GM23338 (cell line): ENCODE measurements around the gene SMPDL3A. TPM values are rescaled to one million over a fixed set of nuclear protein-coding genes. Genes with fewer than 3 reads are reported as not detected.
"Not testable (repeated sequence)": the region's sequence is repeated elsewhere in the genome, so short reads cannot be mapped to it uniquely, and the experiment has no call there.

Experiments used
- ATAC-seq: fragments of 200-7000 bp; cut with Tn5 transposase; 3 replicates; pipeline ENCODE4 v1.9.1; 2020
- DNase-seq: peaks from one replicate; pipeline ENCODE4 v3.0.0-alpha.2; 2015; ENCODE audit warnings: low spot score
- H2AFZ ChIP-seq: fragments of 200-600 bp; sonication (generic); 2 replicates; pipeline ENCODE4 v1.8.0; 2016; ENCODE audit warnings: antibody characterized with exemption, mild to moderate bottlenecking, moderate library complexity
- H3F3A ChIP-seq: fragments of 200-600 bp; sonication (generic); replicated peaks from 2 replicates; pipeline ENCODE4 v1.8.0; 2017; ENCODE audit warnings: antibody characterized with exemption, mixed run types, low read depth
- H3K27ac ChIP-seq: fragments of 200-600 bp; sonication (generic); 2 replicates; pipeline ENCODE4 v1.6.1; 2016; ENCODE audit warnings: low read depth
- H3K27me3 ChIP-seq: fragments of 200-600 bp; sonication (generic); 2 replicates; pipeline ENCODE4 v1.8.0; 2016; ENCODE audit warnings: mild to moderate bottlenecking, mixed run types, moderate library complexity; ENCODE audit not compliant: insufficient read depth
- H3K36me3 ChIP-seq: fragments of 200-600 bp; sonication (generic); 2 replicates; pipeline ENCODE4 v1.8.0; 2016; ENCODE audit warnings: mild to moderate bottlenecking; ENCODE audit not compliant: insufficient read depth
- H3K4me1 ChIP-seq: fragments of 200-600 bp; sonication (generic); 2 replicates; pipeline ENCODE4 v1.8.0; 2016; ENCODE audit warnings: mild to moderate bottlenecking, moderate library complexity; ENCODE audit not compliant: insufficient read depth
- H3K4me2 ChIP-seq: fragments of 200-600 bp; sonication (generic); 2 replicates; pipeline ENCODE4 v1.7.1; 2017; ENCODE audit warnings: mixed run types
- H3K4me3 ChIP-seq: fragments of 200-600 bp; sonication (generic); 2 replicates; pipeline ENCODE4 v1.6.1; 2016; ENCODE audit warnings: mixed run types
- H3K79me2 ChIP-seq: fragments of 200-600 bp; sonication (generic); replicated peaks from 2 replicates; pipeline ENCODE4 v1.8.0; 2017; ENCODE audit warnings: mild to moderate bottlenecking; ENCODE audit not compliant: insufficient read depth
- H3K9me2 ChIP-seq: fragments of 200-600 bp; sonication (generic); 2 replicates; pipeline ENCODE4 v1.8.0; 2017; ENCODE audit not compliant: insufficient read depth
- H4K20me1 ChIP-seq: fragments of 200-600 bp; sonication (generic); replicated peaks from 2 replicates; pipeline ENCODE4 v1.8.0; 2017; ENCODE audit warnings: mild to moderate bottlenecking; ENCODE audit not compliant: insufficient read depth
- H3K27ac Mint-ChIP-seq: 2 replicates; pipeline ENCODE4 v1.8.0; 2020; ENCODE audit warnings: inconsistent platforms, mild to moderate bottlenecking, moderate library complexity, mixed read lengths
- H3K27me3 Mint-ChIP-seq: 3 replicates; pipeline ENCODE4 v1.8.0; 2022; ENCODE audit warnings: low read depth, mild to moderate bottlenecking, moderate library complexity, mixed read lengths, inconsistent platforms; ENCODE audit not compliant: insufficient read depth, poor library complexity
- H3K36me3 Mint-ChIP-seq: 3 replicates; pipeline ENCODE4 v1.8.0; 2021; ENCODE audit warnings: low read depth, mild to moderate bottlenecking, inconsistent platforms, moderate library complexity, mixed read lengths
- H3K4me1 Mint-ChIP-seq: 3 replicates; pipeline ENCODE4 v1.8.0; 2020; ENCODE audit warnings: mild to moderate bottlenecking, inconsistent platforms, mixed read lengths
- H3K4me3 Mint-ChIP-seq: 3 replicates; pipeline ENCODE4 v1.8.0; 2021; ENCODE audit warnings: moderate library complexity, mild to moderate bottlenecking, inconsistent platforms, mixed read lengths
- H3K9me3 Mint-ChIP-seq: 3 replicates; pipeline ENCODE4 v1.8.0; 2020; ENCODE audit warnings: moderate library complexity, mild to moderate bottlenecking, inconsistent platforms, mixed read lengths
- polyA plus RNA-seq: library from polyadenylated mRNA; unstranded; fragments of >200 nt; fragmentation: Nextera tagmentation; extraction: Ambion mirVana; gene quantifications from 2 replicates; pipeline ENCODE4 v1.2.1, GENCODE V29; 2016
- total RNA-seq: library from RNA; depleted of rRNA; stranded (reverse); fragments of >200 nt; shearing (Covaris generic); gene quantifications from 2 replicates; pipeline ENCODE4 v1.2.3, GENCODE V29; 2014
- TF ChIP-seq, protein P1 (sequence below): fragments of 250-450 bp; sonication (Bioruptor Pico); IDR thresholded peaks from 2 replicates; pipeline ENCODE4 v1.5.0; 2020; ENCODE audit warnings: mild to moderate bottlenecking, moderate library complexity
- TF ChIP-seq, protein P2 (sequence below), 2 experiments: fragments of 200-600 bp in 1 of 2; sonication (generic) in 1 of 2; conservative IDR thresholded peaks; 2 replicates each; pipeline versions ENCODE4 v1.5.1 to v1.6.1; 2016 to 2017; ENCODE audit warnings: antibody characterized with exemption in 2 of 2, low read depth in 2 of 2, mild to moderate bottlenecking in 2 of 2, moderate library complexity in 1 of 2

Gene SMPDL3A
- total and polyA plus RNA-seq, 2 experiments from 2014 or later: 3.5 to 6.3 TPM

DNA sequence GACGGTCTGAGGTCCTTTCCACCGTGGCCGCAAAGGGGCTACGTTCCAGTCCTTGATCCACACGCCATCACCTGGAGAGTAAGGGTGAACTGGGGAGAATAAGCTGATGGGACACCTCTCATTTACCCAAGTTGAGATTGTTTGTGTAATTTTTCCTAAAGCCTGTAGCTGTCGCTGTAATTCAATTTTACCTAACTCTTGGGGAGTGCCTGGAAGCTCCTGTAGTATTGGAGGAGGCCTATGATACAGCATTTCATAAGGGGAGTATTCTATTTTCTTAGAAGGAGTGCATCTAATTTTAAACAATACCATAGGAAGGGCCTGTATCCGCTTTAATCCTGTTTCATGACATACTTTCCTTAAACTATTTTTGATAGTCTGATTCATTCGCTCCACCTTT, 44.8 kb upstream of the SMPDL3A start:
- not testable (repeated sequence) for H3K4me3 Mint-ChIP-seq, H3K27me3 Mint-ChIP-seq, H3K27me3 ChIP-seq, ATAC-seq, H3F3A ChIP-seq, H3K27ac ChIP-seq, H3K9me2 ChIP-seq, H3K36me3 Mint-ChIP-seq, H3K36me3 ChIP-seq, H2AFZ ChIP-seq, H3K4me3 ChIP-seq, H4K20me1 ChIP-seq, H3K4me2 ChIP-seq, H3K79me2 ChIP-seq, H3K4me1 Mint-ChIP-seq, H3K4me1 ChIP-seq
- peak; percentile 30 for DNase-seq
- H3K27ac Mint-ChIP-seq: 0 out of 2 replicates have a peak overlapping the region, but pooled peaks have one; percentile 23
- TF ChIP-seq, protein P1, sequence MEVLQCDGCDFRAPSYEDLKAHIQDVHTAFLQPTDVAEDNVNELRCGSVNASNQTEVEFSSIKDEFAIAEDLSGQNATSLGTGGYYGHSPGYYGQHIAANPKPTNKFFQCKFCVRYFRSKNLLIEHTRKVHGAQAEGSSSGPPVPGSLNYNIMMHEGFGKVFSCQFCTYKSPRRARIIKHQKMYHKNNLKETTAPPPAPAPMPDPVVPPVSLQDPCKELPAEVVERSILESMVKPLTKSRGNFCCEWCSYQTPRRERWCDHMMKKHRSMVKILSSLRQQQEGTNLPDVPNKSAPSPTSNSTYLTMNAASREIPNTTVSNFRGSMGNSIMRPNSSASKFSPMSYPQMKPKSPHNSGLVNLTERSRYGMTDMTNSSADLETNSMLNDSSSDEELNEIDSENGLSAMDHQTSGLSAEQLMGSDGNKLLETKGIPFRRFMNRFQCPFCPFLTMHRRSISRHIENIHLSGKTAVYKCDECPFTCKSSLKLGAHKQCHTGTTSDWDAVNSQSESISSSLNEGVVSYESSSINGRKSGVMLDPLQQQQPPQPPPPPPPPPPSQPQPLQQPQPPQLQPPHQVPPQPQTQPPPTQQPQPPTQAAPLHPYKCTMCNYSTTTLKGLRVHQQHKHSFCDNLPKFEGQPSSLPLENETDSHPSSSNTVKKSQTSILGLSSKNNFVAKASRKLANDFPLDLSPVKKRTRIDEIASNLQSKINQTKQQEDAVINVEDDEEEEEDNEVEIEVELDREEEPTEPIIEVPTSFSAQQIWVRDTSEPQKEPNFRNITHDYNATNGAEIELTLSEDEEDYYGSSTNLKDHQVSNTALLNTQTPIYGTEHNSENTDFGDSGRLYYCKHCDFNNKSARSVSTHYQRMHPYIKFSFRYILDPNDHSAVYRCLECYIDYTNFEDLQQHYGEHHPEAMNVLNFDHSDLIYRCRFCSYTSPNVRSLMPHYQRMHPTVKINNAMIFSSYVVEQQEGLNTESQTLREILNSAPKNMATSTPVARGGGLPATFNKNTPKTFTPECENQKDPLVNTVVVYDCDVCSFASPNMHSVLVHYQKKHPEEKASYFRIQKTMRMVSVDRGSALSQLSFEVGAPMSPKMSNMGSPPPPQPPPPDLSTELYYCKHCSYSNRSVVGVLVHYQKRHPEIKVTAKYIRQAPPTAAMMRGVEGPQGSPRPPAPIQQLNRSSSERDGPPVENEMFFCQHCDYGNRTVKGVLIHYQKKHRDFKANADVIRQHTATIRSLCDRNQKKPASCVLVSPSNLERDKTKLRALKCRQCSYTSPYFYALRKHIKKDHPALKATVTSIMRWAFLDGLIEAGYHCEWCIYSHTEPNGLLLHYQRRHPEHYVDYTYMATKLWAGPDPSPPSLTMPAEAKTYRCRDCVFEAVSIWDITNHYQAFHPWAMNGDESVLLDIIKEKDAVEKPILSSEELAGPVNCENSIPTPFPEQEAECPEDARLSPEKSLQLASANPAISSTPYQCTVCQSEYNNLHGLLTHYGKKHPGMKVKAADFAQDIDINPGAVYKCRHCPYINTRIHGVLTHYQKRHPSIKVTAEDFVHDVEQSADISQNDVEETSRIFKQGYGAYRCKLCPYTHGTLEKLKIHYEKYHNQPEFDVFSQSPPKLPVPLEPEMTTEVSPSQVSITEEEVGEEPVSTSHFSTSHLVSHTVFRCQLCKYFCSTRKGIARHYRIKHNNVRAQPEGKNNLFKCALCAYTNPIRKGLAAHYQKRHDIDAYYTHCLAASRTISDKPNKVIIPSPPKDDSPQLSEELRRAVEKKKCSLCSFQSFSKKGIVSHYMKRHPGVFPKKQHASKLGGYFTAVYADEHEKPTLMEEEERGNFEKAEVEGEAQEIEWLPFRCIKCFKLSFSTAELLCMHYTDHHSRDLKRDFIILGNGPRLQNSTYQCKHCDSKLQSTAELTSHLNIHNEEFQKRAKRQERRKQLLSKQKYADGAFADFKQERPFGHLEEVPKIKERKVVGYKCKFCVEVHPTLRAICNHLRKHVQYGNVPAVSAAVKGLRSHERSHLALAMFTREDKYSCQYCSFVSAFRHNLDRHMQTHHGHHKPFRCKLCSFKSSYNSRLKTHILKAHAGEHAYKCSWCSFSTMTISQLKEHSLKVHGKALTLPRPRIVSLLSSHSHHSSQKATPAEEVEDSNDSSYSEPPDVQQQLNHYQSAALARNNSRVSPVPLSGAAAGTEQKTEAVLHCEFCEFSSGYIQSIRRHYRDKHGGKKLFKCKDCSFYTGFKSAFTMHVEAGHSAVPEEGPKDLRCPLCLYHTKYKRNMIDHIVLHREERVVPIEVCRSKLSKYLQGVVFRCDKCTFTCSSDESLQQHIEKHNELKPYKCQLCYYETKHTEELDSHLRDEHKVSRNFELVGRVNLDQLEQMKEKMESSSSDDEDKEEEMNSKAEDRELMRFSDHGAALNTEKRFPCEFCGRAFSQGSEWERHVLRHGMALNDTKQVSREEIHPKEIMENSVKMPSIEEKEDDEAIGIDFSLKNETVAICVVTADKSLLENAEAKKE (CRISPR knock-in tag): 0 out of 2 replicates have a peak, but pooled peaks have one; percentile 29
- TF ChIP-seq, protein P2, sequence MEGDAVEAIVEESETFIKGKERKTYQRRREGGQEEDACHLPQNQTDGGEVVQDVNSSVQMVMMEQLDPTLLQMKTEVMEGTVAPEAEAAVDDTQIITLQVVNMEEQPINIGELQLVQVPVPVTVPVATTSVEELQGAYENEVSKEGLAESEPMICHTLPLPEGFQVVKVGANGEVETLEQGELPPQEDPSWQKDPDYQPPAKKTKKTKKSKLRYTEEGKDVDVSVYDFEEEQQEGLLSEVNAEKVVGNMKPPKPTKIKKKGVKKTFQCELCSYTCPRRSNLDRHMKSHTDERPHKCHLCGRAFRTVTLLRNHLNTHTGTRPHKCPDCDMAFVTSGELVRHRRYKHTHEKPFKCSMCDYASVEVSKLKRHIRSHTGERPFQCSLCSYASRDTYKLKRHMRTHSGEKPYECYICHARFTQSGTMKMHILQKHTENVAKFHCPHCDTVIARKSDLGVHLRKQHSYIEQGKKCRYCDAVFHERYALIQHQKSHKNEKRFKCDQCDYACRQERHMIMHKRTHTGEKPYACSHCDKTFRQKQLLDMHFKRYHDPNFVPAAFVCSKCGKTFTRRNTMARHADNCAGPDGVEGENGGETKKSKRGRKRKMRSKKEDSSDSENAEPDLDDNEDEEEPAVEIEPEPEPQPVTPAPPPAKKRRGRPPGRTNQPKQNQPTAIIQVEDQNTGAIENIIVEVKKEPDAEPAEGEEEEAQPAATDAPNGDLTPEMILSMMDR (conservative IDR thresholded peaks at IDR 0.05; ENCODE audit: low read depth in 2 of 2): peak in 1 of 2 experiments; percentile 52; a peak in 2 of 4 replicates
- peaks cover 14% of the 10 kb centered on the region for H3K9me3 Mint-ChIP-seq

DNA sequence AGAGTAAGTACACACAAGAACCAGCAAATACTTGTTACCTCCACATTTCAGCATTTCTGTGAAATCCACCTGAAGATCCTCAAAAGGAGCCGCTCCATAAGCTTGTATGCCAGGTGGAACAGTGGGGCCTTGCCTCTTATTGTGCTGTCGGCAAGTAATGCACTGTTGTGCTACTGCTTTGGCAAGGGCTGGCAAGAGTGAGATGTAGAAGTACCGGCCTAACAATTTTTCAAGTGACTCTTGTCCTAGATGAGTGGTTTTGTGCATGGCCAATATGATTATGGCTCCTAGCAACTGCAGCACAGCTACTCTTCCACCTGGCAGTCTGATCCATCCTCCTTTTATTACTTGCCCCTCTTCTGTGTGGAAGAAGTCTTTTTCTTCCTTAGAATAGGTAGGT, 44.2 kb upstream of the SMPDL3A start:
- not testable (repeated sequence) for H3K27me3 ChIP-seq, DNase-seq, H3K4me1 ChIP-seq, H3K4me3 Mint-ChIP-seq, H3K4me1 Mint-ChIP-seq, H3K79me2 ChIP-seq, H3K4me3 ChIP-seq, H3K27me3 Mint-ChIP-seq, H3K4me2 ChIP-seq, ATAC-seq, H3K36me3 ChIP-seq, H3K27ac Mint-ChIP-seq, H3F3A ChIP-seq, H3K27ac ChIP-seq, H2AFZ ChIP-seq, H3K9me2 ChIP-seq, H4K20me1 ChIP-seq
- Mint-ChIP-seq H3K9me3 (peaks cover 17% of the 10 kb centered on the region), H3K36me3 (peaks cover 10% of the 10 kb centered on the region)
